ENCODE measurements around the gene PCBP4. TPM values are rescaled to one million over a fixed set of nuclear protein-coding genes. Genes with fewer than 3 reads are reported as not detected.

The PCBP4 gene
- total RNA-seq, 1 experiment from 2014 or later, result 28.7 TPM

DNA sequence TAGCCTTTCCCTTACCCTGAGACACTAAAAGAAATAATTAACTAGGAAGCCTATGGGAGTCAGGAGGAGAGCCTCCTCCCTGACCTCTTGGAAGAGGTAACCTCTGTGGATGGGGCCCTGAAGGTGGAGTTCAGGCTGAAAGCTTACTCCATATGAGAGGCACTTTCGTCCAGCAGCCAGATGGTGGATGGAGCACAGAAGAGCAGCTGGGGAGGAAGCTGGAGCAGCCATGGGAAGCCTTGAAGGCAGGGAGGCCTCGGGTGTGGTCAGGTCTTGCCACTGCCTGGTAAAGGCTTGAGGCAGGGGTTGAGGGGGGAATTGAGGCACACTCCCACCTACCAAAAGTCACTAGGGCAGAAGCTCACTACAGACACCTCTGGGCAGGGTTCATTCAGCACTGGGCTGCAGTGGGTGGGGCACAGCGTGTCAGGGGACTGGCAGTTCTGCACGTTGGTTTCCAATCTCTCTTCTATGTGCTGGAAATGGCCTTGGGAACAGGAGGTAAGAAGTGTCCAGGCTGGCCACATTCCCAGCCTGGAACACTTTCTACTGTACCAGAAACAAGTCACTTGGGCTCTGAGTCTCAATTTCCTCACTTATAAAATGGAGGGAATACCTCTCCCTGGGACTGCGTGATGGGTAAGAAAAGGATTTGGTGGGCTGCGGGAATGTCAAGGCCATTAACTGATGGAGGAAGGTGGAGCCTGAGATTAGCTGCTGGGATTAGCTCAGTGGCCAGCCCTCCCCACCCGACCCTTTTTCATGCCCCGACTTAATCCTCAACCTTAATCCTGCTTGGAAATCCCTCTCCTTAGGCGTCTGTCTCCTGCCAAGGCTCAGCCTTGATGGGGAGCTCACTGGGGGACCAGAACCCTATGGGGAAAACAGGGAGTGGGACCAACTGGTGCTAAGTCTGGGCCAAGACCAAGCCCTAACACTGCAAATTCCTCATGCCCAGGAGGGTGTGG is 5.4 kb downstream of the PCBP4 start:
- CTCF ChIA-PET, result interaction anchor here (0.9 to 6.5 kb wide), 3 partner anchors 13 to 20 kb away, joined by 3 to 60 read pairs (median 19); partner anchors contain the start of genes ABHD14A, ABHD14B, ACY1 and RRP9
- Mint-ChIP-seq H3K27me3 (ENCODE audit: low read depth) (peaks cover 24% of the 10 kb centered on the region), H3K36me3 (no peaks in the 10 kb centered on the region), H3K4me3 (no peak overlapping the region), H3K4me1 (peaks cover 28% of the 10 kb centered on the region), H3K27ac (no peak overlapping the region), H3K9me3 (no peaks in the 10 kb centered on the region)
- POLR2A ChIA-PET, result interaction anchor here (1.8 kb wide), 1 partner anchor 8 kb away, joined by 4 read pairs; no protein-coding TSS in a partner anchor
- ATAC-seq, result no peak
- DNase-seq (ENCODE audit: low spot score), result no peak
- TF ChIP-seq CREM (CRISPR knock-in tag; IDR thresholded peaks at IDR 0.05) (no peak), HMGA2 (CRISPR knock-in tag; IDR thresholded peaks at IDR 0.05) (no peak), ZNF416 (CRISPR knock-in tag; IDR thresholded peaks at IDR 0.05) (no peak)

DNA sequence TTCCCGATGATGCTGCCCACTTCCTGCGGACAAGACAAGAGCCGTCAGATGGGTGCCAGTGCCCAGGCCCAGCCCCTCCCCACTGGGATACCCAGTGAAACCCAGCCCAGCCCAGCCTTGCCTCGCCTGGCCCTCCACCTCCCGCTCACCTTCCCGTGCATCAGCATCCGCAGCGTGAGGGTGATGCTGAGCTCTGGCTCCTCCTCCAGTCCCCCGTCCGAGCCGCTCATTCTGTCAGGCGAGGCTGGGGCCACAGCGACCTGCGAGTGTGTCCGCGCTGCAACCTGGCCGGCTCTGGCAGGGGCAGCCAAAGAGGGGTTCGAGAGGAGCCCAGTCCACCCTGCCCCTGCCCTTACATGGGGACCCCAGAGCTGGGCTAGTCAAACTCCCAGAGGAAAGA is 6.2 kb downstream of the PCBP4 start:
- DNase-seq (ENCODE audit: low spot score), result no peak
- no peak for ATAC-seq
- TF ChIP-seq HMGA2 (CRISPR knock-in tag; IDR thresholded peaks at IDR 0.05), result no peak
- TF ChIP-seq SP1 (CRISPR knock-in tag; conservative IDR thresholded peaks at IDR 0.05), result no peak
- TF ChIP-seq, protein P1, sequence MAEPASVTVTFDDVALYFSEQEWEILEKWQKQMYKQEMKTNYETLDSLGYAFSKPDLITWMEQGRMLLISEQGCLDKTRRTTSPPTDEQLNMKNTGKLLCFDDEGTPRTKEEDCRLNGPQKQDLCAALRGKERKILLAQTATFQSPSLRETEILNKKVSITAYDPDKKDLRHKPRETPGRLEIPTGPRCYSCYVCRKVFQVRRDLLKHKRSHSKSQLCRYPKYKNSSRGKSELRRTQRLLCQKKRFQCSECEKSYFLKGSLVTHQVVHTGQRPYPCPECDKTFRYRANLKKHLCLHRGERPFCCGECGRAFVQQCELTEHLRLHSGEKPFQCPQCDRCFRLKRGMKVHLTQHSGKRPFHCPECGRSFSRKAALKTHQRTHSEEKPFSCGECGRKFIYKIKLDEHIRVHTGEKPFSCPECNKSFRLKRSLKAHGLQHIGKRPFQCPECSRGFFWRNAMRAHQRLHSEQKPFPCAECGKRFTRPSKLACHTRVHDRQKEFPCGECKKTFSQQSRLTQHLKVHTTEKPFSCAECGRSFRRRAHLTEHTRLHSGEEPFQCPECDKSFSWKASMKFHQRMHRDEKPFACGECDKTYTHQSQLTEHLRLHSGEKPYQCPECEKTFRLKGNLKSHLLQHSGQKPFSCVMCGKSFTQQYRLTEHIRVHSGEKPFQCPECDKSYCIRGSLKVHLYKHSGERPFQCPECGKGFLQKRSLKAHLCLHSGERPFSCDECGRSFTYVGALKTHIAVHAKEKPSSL (CRISPR knock-in tag; conservative IDR thresholded peaks at IDR 0.05), result no peak
- TF ChIP-seq FOXJ3 (CRISPR knock-in tag; IDR thresholded peaks at IDR 0.05; ENCODE audit: borderline replicate concordance), result no peak
- TF ChIP-seq KAT7 (CRISPR knock-in tag; IDR thresholded peaks at IDR 0.05; ENCODE audit: borderline replicate concordance), result no peak
- CTCF ChIA-PET, result interaction anchor here (0.9 to 6.5 kb wide), 3 partner anchors 14 to 21 kb away, joined by 3 to 60 read pairs (median 19); partner anchors contain the start of genes ABHD14A, ABHD14B, ACY1 and RRP9
- H3K27ac Mint-ChIP-seq, result no peak overlapping the region; the same call in 1 of the 2 replicates
- no peaks in the 10 kb centered on the region for H3K36me3 Mint-ChIP-seq
- POLR2A ChIA-PET, result interaction anchor here (1.8 kb wide), 1 partner anchor 8 kb away, joined by 4 read pairs; no protein-coding TSS in a partner anchor
- peaks cover 25% of the 10 kb centered on the region for H3K4me1 Mint-ChIP-seq
- H3K9me3 Mint-ChIP-seq, result no peaks in the 10 kb centered on the region
- H3K4me3 Mint-ChIP-seq, result no peak overlapping the region
- peaks cover 22% of the 10 kb centered on the region for H3K27me3 Mint-ChIP-seq (ENCODE audit: low read depth)

DNA sequence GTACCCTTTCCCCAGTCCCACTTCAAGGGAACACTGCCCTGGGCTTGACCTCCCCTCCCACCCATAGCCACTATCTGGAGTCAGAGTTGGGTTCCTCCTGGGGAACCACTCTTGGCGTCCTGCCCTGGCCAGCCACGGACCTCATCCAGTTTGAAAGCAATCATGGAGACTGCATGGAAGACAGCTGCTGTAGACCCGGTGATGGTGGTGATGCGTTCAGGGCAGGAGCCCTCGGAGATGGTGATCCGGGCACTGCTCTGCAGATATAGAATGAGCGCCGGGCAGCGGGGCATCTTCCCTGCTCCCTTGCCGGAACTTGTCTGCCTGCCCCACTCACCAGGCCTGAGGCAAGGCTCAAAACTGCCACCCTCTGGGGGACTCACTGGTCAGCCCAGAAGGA is 6.9 kb downstream of the PCBP4 start:
- POLR2A ChIA-PET, result interaction anchor here (1.8 kb wide), 1 partner anchor 9 kb away, joined by 4 read pairs; no protein-coding TSS in a partner anchor
- H3K4me3 Mint-ChIP-seq, result no peak overlapping the region
- no peaks in the 10 kb centered on the region for H3K36me3 Mint-ChIP-seq
- H3K4me1 Mint-ChIP-seq, result peaks cover 19% of the 10 kb centered on the region
- peaks cover 20% of the 10 kb centered on the region for H3K27me3 Mint-ChIP-seq (ENCODE audit: low read depth)
- H3K9me3 Mint-ChIP-seq, result no peaks in the 10 kb centered on the region
- DNase-seq (ENCODE audit: low spot score) (no peak), ATAC-seq (no peak)
- CTCF ChIA-PET, result interaction anchor here (6.5 kb wide), 1 partner anchor 15 kb away, joined by 60 read pairs; the partner anchor contains the start of genes ABHD14A and ABHD14B
- no peak overlapping the region for H3K27ac Mint-ChIP-seq
- TF ChIP-seq, protein P2, sequence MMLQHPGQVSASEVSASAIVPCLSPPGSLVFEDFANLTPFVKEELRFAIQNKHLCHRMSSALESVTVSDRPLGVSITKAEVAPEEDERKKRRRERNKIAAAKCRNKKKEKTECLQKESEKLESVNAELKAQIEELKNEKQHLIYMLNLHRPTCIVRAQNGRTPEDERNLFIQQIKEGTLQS (CRISPR knock-in tag; conservative IDR thresholded peaks at IDR 0.05), result no peak
- TF ChIP-seq CBFB (CRISPR knock-in tag; IDR thresholded peaks at IDR 0.05; ENCODE audit: low read depth), result no peak
- no peak for TF ChIP-seq RORB (CRISPR knock-in tag; IDR thresholded peaks at IDR 0.05)
- TF ChIP-seq, protein P3, sequence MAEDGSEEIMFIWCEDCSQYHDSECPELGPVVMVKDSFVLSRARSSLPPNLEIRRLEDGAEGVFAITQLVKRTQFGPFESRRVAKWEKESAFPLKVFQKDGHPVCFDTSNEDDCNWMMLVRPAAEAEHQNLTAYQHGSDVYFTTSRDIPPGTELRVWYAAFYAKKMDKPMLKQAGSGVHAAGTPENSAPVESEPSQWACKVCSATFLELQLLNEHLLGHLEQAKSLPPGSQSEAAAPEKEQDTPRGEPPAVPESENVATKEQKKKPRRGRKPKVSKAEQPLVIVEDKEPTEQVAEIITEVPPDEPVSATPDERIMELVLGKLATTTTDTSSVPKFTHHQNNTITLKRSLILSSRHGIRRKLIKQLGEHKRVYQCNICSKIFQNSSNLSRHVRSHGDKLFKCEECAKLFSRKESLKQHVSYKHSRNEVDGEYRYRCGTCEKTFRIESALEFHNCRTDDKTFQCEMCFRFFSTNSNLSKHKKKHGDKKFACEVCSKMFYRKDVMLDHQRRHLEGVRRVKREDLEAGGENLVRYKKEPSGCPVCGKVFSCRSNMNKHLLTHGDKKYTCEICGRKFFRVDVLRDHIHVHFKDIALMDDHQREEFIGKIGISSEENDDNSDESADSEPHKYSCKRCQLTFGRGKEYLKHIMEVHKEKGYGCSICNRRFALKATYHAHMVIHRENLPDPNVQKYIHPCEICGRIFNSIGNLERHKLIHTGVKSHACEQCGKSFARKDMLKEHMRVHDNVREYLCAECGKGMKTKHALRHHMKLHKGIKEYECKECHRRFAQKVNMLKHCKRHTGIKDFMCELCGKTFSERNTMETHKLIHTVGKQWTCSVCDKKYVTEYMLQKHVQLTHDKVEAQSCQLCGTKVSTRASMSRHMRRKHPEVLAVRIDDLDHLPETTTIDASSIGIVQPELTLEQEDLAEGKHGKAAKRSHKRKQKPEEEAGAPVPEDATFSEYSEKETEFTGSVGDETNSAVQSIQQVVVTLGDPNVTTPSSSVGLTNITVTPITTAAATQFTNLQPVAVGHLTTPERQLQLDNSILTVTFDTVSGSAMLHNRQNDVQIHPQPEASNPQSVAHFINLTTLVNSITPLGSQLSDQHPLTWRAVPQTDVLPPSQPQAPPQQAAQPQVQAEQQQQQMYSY (CRISPR knock-in tag; IDR thresholded peaks at IDR 0.05), result no peak
- TF ChIP-seq NFATC4 (CRISPR knock-in tag; IDR thresholded peaks at IDR 0.05), result no peak
